Naive thymus-derived CD8-positive, alpha-beta T cell (primary cell): Measurements from ENCODE around the gene SLC7A1. TPM values are rescaled to one million over a fixed set of nuclear protein-coding genes. Genes with fewer than 3 reads are reported as not detected.
A peak's percentile ranks its signal among the peaks of the same experiment; 100 is the strongest.

ENCODE experiments used
- ATAC-seq, 2 donors: fragments of 150-1000 bp; cut with Tn5 transposase in 1 of 2; sonication (Bioruptor Pico), chemical (Tn5 transposase) in 1 of 2; 1 replicate in 1 of 2; 2 replicates in 1 of 2; pipeline ENCODE4 v1.10.0; 2021; ENCODE audit warnings: mild to moderate bottlenecking in 2 of 2, moderate library complexity in 2 of 2
- POLR2A ChIA-PET: fragments of 350-600 bp; sonication (Branson Sonifier 250); formaldehyde crosslinking; loops from one replicate; lab custom pipeline; 2021; ENCODE audit warnings: antibody characterized with exemption; lab: Charles Lee
- DNase-seq, 10 donors: peaks; one replicate each; pipeline versions ENCODE4 v3.0.0 to v3.0.0-alpha.2; 2020 to 2022
- H3K27ac Mint-ChIP-seq, 10 donors: one replicate each; pipeline ENCODE4 v1.8.0; 2020 to 2022; ENCODE audit warnings: mild to moderate bottlenecking in 10 of 10, mixed read lengths in 10 of 10, moderate library complexity in 4 of 10, inconsistent platforms in 1 of 10
- H3K27me3 Mint-ChIP-seq, 5 donors: one replicate each; pipeline ENCODE4 v1.8.0; 2021 to 2022; ENCODE audit warnings: mixed read lengths in 5 of 5
- H3K36me3 Mint-ChIP-seq, 3 donors: one replicate each; pipeline ENCODE4 v1.8.0; 2020 to 2022; ENCODE audit warnings: mixed read lengths in 3 of 3, mild to moderate bottlenecking in 2 of 3, inconsistent platforms in 1 of 3
- H3K4me1 Mint-ChIP-seq, 4 donors: one replicate each; pipeline ENCODE4 v1.8.0; 2021 to 2022; ENCODE audit warnings: mixed read lengths in 4 of 4
- H3K4me3 Mint-ChIP-seq, 10 donors: one replicate each; pipeline ENCODE4 v1.8.0; 2020 to 2022; ENCODE audit warnings: mild to moderate bottlenecking in 10 of 10, mixed read lengths in 10 of 10, moderate library complexity in 6 of 10, inconsistent platforms in 1 of 10
- H3K9me3 Mint-ChIP-seq, 9 donors: one replicate each; pipeline ENCODE4 v1.8.0; 2020 to 2022; ENCODE audit warnings: mixed read lengths in 9 of 9, mild to moderate bottlenecking in 3 of 9, inconsistent platforms in 1 of 9, moderate library complexity in 1 of 9
- polyA plus RNA-seq, 3 donors: library from polyadenylated mRNA; unstranded; fragments of 300-500 nt; fragmentation: Illumina TruSeq; gene quantifications; one replicate each; pipeline ENCODE4 v1.2.3, GENCODE V29; 2021
- total RNA-seq, 8 experiments: library from RNA in 2 of 8; stranded (reverse) in 2 of 8; gene quantifications; one replicate each; pipeline ENCODE4 v1.2.3 and lab custom pipeline; 2021 to 2026

Gene SLC7A1
- total and polyA plus RNA-seq, 5 experiments from 2014 or later, result 2.0 to 51.1 (median 5.3) TPM

DNA sequence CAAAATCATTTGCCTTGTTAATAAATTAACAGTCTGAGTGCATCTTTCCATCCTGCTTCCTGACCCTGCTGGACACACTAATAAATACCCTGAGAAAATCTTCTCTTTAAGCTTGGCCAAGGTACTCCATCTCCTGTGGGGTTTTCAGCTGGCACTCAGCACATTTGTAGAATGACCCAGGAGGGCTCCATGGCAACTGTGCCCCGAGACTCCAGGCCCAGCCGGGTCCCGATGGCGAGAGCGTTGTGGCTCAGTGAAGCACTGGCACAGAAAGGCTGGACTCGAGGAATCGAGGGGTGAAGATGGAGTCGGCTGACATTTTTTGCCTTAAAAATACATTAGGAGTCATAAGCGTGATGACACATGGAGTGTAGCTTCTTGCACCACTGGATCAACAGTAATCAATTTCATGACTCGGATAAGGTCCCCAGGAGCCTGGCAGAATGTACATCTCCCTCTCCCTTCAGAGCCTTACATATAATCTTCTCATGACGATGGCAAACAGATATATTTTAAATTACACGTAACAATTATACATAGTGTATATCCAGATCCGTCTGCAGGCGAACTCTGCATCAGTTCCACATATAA lies 85.4 kb downstream of the SLC7A1 start:
- Mint-ChIP-seq H3K4me3 (no peak overlapping the region), H3K27ac (peak overlapping the region in 1 of 10 donors; percentile 61), H3K27me3 (peaks cover 0 to 5% (median 0%) of the 10 kb centered on the region in 5 donors), H3K9me3 (no peaks in the 10 kb centered on the region), H3K36me3 (peaks cover 0 to 33% (median 7%) of the 10 kb centered on the region in 3 donors), H3K4me1 (no peaks in the 10 kb centered on the region)
- DNase-seq, result no peak
- no peak for ATAC-seq
- POLR2A ChIA-PET, result no interaction called here

DNA sequence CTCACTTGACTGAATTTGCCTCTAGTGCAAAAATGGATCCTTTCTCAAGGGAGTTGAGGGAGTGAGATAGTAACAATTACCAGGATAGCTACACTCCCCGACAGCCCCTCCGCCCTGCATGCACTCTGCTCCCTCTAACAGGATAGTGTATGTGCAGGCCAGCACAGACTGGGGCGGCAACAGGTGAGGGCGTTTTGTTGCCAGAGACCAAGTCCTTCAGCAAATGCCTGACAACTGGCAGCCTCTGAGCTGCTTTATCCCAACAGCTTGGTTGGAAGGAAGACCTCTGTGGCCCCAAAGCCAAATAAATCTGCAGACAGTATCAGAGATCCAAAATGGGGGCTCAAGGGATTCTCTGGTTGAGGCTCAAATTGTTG lies 86.6 kb downstream of the SLC7A1 start:
- Mint-ChIP-seq H3K27me3 (peaks cover 0 to 16% (median 6%) of the 10 kb centered on the region in 5 donors), H3K36me3 (peaks cover 0 to 27% (median 5%) of the 10 kb centered on the region in 3 donors), H3K27ac (peak overlapping the region in 4 of 10 donors; percentile 24 to 58 (median 52)), H3K4me3 (no peak overlapping the region), H3K9me3 (no peaks in the 10 kb centered on the region), H3K4me1 (no peaks in the 10 kb centered on the region)
- ATAC-seq, result no peak
- POLR2A ChIA-PET, result no interaction called here
- DNase-seq, result no peak

DNA sequence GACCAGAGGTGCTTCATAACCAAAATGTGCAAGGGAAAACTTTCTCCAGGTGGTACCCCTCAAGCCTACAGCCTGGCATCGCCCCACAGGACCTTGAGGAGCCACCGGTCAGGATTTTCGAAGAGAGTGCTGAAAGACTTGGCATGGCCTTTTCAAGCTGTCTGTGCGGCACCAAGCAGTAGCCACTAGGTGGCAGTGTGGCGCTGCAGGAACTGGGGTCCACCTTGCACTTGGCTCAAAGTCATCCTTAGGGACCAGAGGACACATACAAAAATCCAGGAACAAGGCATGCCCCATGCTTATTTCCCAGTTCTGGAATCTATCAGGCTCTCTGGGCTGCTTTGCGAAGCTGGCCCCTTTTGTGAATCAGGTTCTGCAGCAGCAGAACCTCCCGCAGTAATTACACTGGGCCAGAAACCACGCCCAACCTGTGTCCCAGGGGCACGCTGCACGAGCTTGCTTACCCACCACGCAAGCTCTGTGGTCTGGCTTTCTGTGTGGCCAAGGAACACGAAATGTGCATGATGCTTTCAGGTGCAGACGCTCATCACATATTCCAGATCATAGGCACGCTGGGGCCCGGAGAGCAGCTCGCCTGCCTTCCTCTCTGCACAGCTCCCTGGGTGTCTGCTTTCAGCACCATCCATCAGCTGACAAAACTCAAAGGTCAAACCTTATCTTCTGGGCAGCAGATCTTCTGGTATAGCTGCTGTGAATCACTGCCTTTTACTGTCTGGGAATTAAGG lies 87.2 kb downstream of the SLC7A1 start:
- Mint-ChIP-seq H3K4me1 (peaks cover 0 to under 1% (median 0%) of the 10 kb centered on the region in 4 donors), H3K9me3 (no peaks in the 10 kb centered on the region), H3K27ac (no peak overlapping the region), H3K4me3 (no peak overlapping the region), H3K36me3 (peaks cover 0 to 22% (median 0%) of the 10 kb centered on the region in 3 donors), H3K27me3 (peaks cover under 1 to 19% (median 8%) of the 10 kb centered on the region in 5 donors)
- POLR2A ChIA-PET, result no interaction called here
- ATAC-seq (peak; percentile 63 to 85), DNase-seq (peak; percentile 44 to 82 (median 67))

DNA sequence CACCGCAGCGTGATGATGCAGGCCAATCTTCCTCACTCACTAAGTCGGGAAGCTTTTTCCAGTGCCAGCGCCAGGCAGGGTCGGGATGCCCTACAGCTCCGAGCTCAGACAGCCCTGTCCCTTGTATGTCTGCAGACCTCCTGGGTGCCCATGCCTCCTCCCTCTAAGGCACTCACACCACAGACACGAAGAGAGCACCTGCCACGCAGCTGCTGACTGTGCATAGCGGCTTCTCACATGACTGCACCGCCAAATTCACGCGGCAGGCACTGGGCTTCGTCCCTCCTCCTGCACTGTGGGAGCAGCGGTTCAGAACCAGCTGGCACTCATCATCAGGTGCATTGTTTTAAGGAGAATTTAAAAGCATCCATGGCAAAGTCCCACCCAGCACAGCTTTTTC lies 88.1 kb downstream of the SLC7A1 start:
- Mint-ChIP-seq H3K27ac (no peak overlapping the region), H3K9me3 (no peaks in the 10 kb centered on the region), H3K4me3 (no peak overlapping the region), H3K36me3 (peaks cover 0 to 14% (median 0%) of the 10 kb centered on the region in 3 donors), H3K27me3 (peaks cover 4 to 27% (median 14%) of the 10 kb centered on the region in 5 donors), H3K4me1 (peaks cover 0 to 6% (median under 1%) of the 10 kb centered on the region in 4 donors)
- ATAC-seq, result no peak
- POLR2A ChIA-PET, result no interaction called here
- DNase-seq, result no peak

DNA sequence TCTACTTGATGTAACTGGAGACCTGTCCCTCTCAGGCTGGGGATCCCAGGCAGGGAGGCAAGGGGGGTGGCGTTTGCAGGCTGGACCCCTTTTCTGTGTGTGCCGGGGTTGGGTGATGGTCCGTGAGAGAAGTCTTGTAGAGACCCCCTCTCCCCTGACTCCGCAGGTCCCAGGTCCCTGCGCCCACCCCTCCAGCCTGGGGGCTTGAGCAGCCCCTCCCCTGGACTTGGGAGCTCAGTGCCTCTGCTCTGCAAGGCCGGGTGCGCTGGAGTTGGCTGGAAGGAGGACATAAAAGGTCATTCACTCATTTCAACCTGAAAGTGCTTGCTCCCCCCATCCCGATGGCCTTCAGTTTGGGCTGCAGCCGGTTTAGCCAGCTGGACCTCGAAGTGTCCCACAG lies 89.5 kb downstream of the SLC7A1 start:
- no peak for ATAC-seq
- peaks cover 0 to 6% (median under 1%) of the 10 kb centered on the region in 4 donors for H3K4me1 Mint-ChIP-seq

DNA sequence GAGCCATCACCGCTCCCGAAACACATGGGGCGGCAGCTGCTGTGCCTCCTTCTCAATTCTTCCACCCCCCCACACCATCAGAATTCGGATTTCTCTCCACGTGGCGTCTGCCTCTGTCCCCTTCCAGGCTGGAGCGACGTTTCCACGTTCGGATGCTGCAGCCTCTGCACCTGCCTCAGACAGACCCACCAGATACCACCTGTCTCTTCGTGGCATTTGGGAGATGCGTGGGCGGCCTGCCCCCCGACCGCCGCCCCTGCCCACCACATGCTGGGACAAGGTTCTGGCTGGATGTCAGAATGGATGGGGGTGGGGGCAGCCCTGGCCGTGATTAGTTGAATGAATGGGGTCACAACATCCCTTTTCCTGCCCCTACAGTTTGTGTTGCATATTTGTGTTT lies 90.0 kb downstream of the SLC7A1 start:
- no peak overlapping the region for H3K4me3 Mint-ChIP-seq
- peaks cover 10 to 36% (median 21%) of the 10 kb centered on the region in 5 donors for H3K27me3 Mint-ChIP-seq
- H3K4me1 Mint-ChIP-seq, result peaks cover 0 to 6% (median under 1%) of the 10 kb centered on the region in 4 donors

More for the DNA sequence above, 89.5 kb downstream of the SLC7A1 start:
- no peak overlapping the region for H3K27ac Mint-ChIP-seq
- H3K27me3 Mint-ChIP-seq, result peaks cover 10 to 35% (median 21%) of the 10 kb centered on the region in 5 donors
- DNase-seq, result peak in 1 of 10 donors; percentile 21
- POLR2A ChIA-PET, result no interaction called here
- H3K9me3 Mint-ChIP-seq, result no peaks in the 10 kb centered on the region
- H3K4me3 Mint-ChIP-seq, result no peak overlapping the region
- peaks cover 0 to 3% (median 0%) of the 10 kb centered on the region in 3 donors for H3K36me3 Mint-ChIP-seq

DNA sequence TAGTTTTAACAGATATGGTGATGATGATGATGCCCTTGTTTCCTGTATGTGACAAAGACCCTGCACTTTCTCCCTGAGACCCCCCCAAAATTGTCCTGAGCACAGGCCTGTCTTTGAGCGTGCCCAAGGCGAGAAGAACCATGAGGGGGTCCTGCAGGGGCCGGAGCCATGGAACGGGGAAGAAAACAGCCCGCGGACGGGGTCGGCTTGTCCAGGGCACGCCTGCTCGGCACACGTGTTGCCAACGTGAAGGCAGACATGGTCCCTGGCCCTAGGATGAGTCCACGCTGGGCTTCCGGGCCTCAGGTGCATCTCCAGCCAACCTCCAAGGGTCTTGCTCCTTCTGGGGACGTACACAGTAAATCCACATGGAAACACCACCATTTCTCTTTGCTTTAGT lies 90.8 kb downstream of the SLC7A1 start:
- DNase-seq, result no peak
- peak overlapping the region in 1 of 10 donors; percentile 62 for H3K27ac Mint-ChIP-seq
- POLR2A ChIA-PET, result no interaction called here

More for the DNA sequence above, 90.0 kb downstream of the SLC7A1 start:
- POLR2A ChIA-PET, result no interaction called here
- no peak overlapping the region for H3K27ac Mint-ChIP-seq
- DNase-seq (peak in 1 of 10 donors; percentile 16), ATAC-seq (no peak)
- no peaks in the 10 kb centered on the region for H3K9me3 Mint-ChIP-seq
- H3K36me3 Mint-ChIP-seq, result peaks cover 0 to 3% (median 0%) of the 10 kb centered on the region in 3 donors

DNA sequence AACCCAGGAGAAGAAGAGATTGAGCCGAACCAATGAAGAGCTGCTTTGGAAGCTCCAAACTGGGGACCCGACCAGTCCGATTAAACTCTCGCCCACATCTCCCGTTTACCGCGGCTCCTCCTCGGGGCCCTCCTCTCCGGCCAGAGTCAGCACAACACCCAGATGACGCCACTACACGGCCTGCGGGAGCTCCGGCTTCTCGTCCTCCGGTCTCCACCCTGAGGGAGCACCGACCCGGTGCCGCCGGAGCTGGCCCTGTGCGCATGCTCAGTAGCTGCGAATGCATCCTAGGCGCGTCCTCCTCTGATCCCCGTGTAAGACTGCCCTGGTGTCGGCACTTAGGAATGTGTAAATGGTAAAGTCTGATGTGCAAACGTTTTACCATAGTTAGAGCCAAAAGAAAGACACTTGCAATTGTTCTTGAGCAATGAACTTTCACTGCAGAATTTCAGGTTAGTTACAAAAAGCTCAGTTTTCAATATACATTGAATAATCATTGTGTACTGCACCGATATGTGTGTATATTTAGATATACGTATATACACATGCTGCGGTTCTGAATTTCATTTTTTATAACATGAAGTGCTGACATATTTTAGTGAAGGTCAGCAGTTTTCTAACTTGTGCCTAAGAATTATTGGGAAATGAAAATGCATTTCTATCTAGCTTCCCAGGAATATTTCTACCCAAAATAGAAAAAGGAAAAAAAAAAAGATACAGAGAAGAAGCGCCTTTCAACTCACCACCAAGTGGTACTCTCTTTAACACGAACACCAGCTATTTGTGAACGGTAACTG lies 92.2 kb downstream of the SLC7A1 start:
- POLR2A ChIA-PET, result no interaction called here
- no peak overlapping the region for H3K4me3 Mint-ChIP-seq
- DNase-seq, result peak in 1 of 10 donors; percentile 36
- H3K27ac Mint-ChIP-seq, result no peak overlapping the region
- H3K9me3 Mint-ChIP-seq, result no peaks in the 10 kb centered on the region
- no peak for ATAC-seq
- peaks cover 10 to 41% (median 23%) of the 10 kb centered on the region in 5 donors for H3K27me3 Mint-ChIP-seq
- H3K36me3 Mint-ChIP-seq, result no peaks in the 10 kb centered on the region
- H3K4me1 Mint-ChIP-seq, result peaks cover 0 to 6% (median under 1%) of the 10 kb centered on the region in 4 donors

More for the DNA sequence above, 90.8 kb downstream of the SLC7A1 start:
- Mint-ChIP-seq H3K4me3 (no peak overlapping the region), H3K9me3 (no peaks in the 10 kb centered on the region), H3K27me3 (peaks cover 10 to 39% (median 23%) of the 10 kb centered on the region in 5 donors), H3K36me3 (peaks cover 0 to 3% (median 0%) of the 10 kb centered on the region in 3 donors), H3K4me1 (peaks cover 0 to 6% (median under 1%) of the 10 kb centered on the region in 4 donors)
- no peak for ATAC-seq

DNA sequence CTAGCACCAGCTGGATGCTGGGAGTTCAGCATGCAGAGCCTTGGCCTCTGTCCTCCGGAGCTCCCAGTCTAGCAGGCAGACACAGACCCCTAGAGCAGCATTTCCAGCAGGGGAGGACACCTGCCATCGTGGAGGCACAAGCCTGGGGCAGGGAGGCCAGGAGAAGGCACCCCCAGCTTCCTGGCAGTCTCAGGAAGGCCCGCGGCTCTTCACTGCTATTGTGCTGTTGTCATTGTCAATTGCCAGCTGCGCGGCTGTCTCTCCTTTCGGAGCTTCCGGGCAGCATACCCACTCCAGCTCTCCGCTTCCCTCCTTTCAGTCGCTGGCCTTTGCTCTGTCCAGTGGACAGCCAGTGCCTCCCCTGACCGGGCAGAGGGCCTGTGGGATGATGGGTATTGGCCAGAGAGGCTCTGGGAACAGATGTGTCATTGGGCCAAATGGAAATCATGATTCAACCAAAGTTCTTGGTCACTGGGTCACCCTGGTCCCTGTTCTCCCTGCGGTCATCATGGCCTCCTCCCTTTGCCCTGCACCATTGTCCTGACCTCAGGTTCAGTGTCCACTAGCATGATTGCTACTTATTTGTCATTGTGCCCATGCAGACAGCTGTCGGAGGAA lies 93.0 kb downstream of the SLC7A1 start:
- Mint-ChIP-seq H3K36me3 (no peaks in the 10 kb centered on the region), H3K4me1 (peaks cover 0 to 6% (median under 1%) of the 10 kb centered on the region in 4 donors)
- POLR2A ChIA-PET, result no interaction called here

DNA sequence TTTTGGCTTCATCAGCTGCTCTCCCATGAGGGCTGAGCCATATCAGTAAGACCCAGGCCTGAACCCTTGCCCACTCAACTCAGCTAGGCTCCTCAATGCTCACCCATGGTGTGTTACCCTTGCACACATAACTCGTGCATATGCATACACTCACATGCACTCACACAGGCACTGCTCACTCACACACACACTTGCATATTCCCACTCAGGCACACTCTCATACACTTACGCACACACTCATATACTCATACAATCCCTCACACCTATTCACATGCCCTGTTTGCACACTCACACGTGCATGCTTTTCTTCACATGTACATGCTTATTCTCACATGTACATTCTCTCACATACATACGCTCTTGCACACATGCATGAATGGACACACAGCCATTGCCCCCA lies 93.8 kb downstream of the SLC7A1 start:
- ATAC-seq, result no peak
- Mint-ChIP-seq H3K36me3 (no peaks in the 10 kb centered on the region), H3K9me3 (no peaks in the 10 kb centered on the region), H3K4me1 (peaks cover 0 to 7% (median 2%) of the 10 kb centered on the region in 4 donors), H3K27me3 (peaks cover 13 to 44% (median 28%) of the 10 kb centered on the region in 5 donors), H3K27ac (no peak overlapping the region), H3K4me3 (no peak overlapping the region)
- POLR2A ChIA-PET, result no interaction called here
- no peak for DNase-seq

More for the DNA sequence above, 93.0 kb downstream of the SLC7A1 start:
- Mint-ChIP-seq H3K27ac (no peak overlapping the region), H3K4me3 (no peak overlapping the region), H3K9me3 (no peaks in the 10 kb centered on the region), H3K27me3 (peaks cover 10 to 42% (median 23%) of the 10 kb centered on the region in 5 donors)
- no peak for ATAC-seq
- DNase-seq, result peak in 1 of 10 donors; percentile 45

DNA sequence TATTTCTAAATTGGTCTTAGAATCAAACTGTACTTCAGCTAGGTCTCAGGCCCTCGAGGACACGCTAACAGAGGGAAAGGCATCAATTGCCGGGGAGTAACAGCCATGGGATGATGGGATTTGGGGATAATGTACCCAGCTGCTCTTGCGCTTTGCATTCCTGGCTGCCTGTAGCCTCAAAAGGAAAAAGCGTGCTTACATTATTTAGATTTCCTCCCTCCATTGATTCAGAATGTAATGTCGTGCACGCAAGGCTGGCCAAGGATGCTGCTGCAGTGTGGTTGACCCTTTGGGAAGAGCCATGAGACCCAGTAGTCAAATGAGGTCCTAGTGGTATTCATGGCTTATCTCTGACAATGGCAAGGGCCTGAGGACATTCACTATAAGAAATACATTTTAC lies 95.1 kb downstream of the SLC7A1 start:
- POLR2A ChIA-PET, result no interaction called here
- peak in 1 of 10 donors; percentile 24 for DNase-seq
- Mint-ChIP-seq H3K27me3 (peaks cover 24 to 56% (median 40%) of the 10 kb centered on the region in 5 donors), H3K4me1 (peaks cover 7 to 16% (median 11%) of the 10 kb centered on the region in 4 donors), H3K36me3 (no peaks in the 10 kb centered on the region), H3K9me3 (no peaks in the 10 kb centered on the region), H3K4me3 (no peak overlapping the region), H3K27ac (no peak overlapping the region)
- ATAC-seq, result no peak
